Airway epithelial cell (primary cell): ENCODE measurements around the gene PSMD1. TPM values are rescaled to one million over a fixed set of nuclear protein-coding genes. Genes with fewer than 3 reads are reported as not detected.

Experiments
- total RNA-seq: library from RNA; depleted of rRNA; stranded (reverse); fragments of >200 nt; gene quantifications from 2 replicates; pipeline ENCODE4 v1.2.3, GENCODE V29; 2015

PSMD1 gene
- total RNA-seq: 94.0 and 102 TPM in 2 replicates

GRCh38 chr2:231056453-231057416 lies at the start of gene PSMD1:
PSMD1 (plus strand) TSS chr2:231056867; CDS start chr2:231057026, 159 bp downstream.

GRCh38 chr2:231037202-231037730 lies 19.4 kb upstream of the PSMD1 start, which contains the start of gene C2orf72:
C2orf72 (plus strand) TSS chr2:231037523; CDS start chr2:231037566, 43 bp downstream.

GRCh38 chr2:231124838-231125568 lies 68.3 kb downstream of the PSMD1 start, which contains the start of gene HTR2B:
HTR2B (minus strand) TSS chr2:231125042; CDS start chr2:231123764, 1,278 bp downstream.

GRCh38 chr2:231198291-231199173 lies 141.9 kb downstream of the PSMD1 start, which contains the start of gene ARMC9:
ARMC9 (plus strand) TSS chr2:231198631; CDS start chr2:231206239, 7,608 bp downstream.

Other genes with a start within 250 kb of the PSMD1 start
- gene ITM2C, start 191.9 kb upstream of the PSMD1 start, total RNA-seq: 13.5 and 24.5 TPM in 2 replicates
- not detected in 2 replicates for gene GPR55, start 131.6 kb upstream of the PSMD1 start, total RNA-seq
- gene SPATA3, start 60.7 kb upstream of the PSMD1 start, total RNA-seq: not detected in 2 replicates
- gene C2orf72, start 19.3 kb upstream of the PSMD1 start, total RNA-seq: not detected in 2 replicates
- gene HTR2B, start 68.2 kb downstream of the PSMD1 start, total RNA-seq: 0.05 TPM in 1 of 2 replicates, not detected in the other
- 10.4 and 13.5 TPM in 2 replicates for gene ARMC9, start 141.8 kb downstream of the PSMD1 start, total RNA-seq